HEK293 (cell line): Measurements from ENCODE around the gene PKN3.

Source experiments
- BCL11A ChIP-seq: fragments of 450-650 bp; formaldehyde crosslinking; IDR thresholded peaks from 2 replicates; pipeline ENCODE4 v1.5.1; 2016; ENCODE audit warnings: low read depth, missing biosample characterization, missing genetic modification characterization
- CTCF ChIP-seq: fragments of 450-650 bp; formaldehyde crosslinking; IDR thresholded peaks from 2 replicates; pipeline ENCODE4 v1.5.1; 2016; ENCODE audit warnings: missing biosample characterization, missing genetic modification characterization
- EGR2 ChIP-seq: fragments of 450-650 bp; formaldehyde crosslinking; IDR thresholded peaks from 2 replicates; pipeline ENCODE4 v1.5.1; 2016; ENCODE audit warnings: low read depth, missing biosample characterization, missing genetic modification characterization
- GFI1B ChIP-seq: fragments of 450-650 bp; formaldehyde crosslinking; IDR thresholded peaks from 2 replicates; pipeline ENCODE4 v1.5.1; 2016; ENCODE audit warnings: missing biosample characterization, missing genetic modification characterization
- KLF16 ChIP-seq: fragments of 450-650 bp; formaldehyde crosslinking; IDR thresholded peaks from 2 replicates; pipeline ENCODE4 v1.5.1; 2017; ENCODE audit warnings: missing biosample characterization, missing genetic modification characterization
- KLF7 ChIP-seq: fragments of 450-650 bp; formaldehyde crosslinking; IDR thresholded peaks from 2 replicates; pipeline ENCODE4 v1.5.1; 2016; ENCODE audit warnings: missing biosample characterization, missing genetic modification characterization, borderline replicate concordance
- MEIS1 ChIP-seq: sonication (generic); formaldehyde crosslinking; IDR thresholded peaks from 2 replicates; pipeline ENCODE4 v1.8.1; 2022; ENCODE audit warnings: missing genetic modification reagents, mild to moderate bottlenecking, borderline replicate concordance
- MYNN ChIP-seq: fragments of 450-650 bp; formaldehyde crosslinking; IDR thresholded peaks from 2 replicates; pipeline ENCODE4 v1.5.1; 2016; ENCODE audit warnings: missing biosample characterization, missing genetic modification characterization, borderline replicate concordance
- MZF1 ChIP-seq: fragments of 450-650 bp; formaldehyde crosslinking; IDR thresholded peaks from 2 replicates; pipeline ENCODE4 v1.5.1; 2017; ENCODE audit warnings: missing biosample characterization, missing genetic modification characterization, borderline replicate concordance
- OVOL3 ChIP-seq: fragments of 450-650 bp; formaldehyde crosslinking; IDR thresholded peaks from 2 replicates; pipeline ENCODE4 v1.5.1; 2016; ENCODE audit warnings: missing biosample characterization, missing genetic modification characterization
- PBX3 ChIP-seq: sonication (generic); formaldehyde crosslinking; IDR thresholded peaks from 2 replicates; pipeline ENCODE4 v1.8.1; 2022; ENCODE audit warnings: mild to moderate bottlenecking, moderate library complexity, missing genetic modification reagents
- SCRT1 ChIP-seq: fragments of 450-650 bp; formaldehyde crosslinking; IDR thresholded peaks from 2 replicates; pipeline ENCODE4 v1.5.1; 2016; ENCODE audit warnings: missing biosample characterization, missing genetic modification characterization, borderline replicate concordance
- TRIM28 ChIP-seq: IDR thresholded peaks from 2 replicates; pipeline ENCODE4 v1.6.1; 2011; ENCODE audit warnings: low read length, control low read depth, borderline replicate concordance
- WT1 ChIP-seq: fragments of 450-650 bp; formaldehyde crosslinking; IDR thresholded peaks from 2 replicates; pipeline ENCODE4 v1.5.1; 2016; ENCODE audit warnings: missing biosample characterization, missing genetic modification characterization
- ZBTB17 ChIP-seq: fragments of 450-650 bp; formaldehyde crosslinking; IDR thresholded peaks from 2 replicates; pipeline ENCODE4 v1.5.1; 2016; ENCODE audit warnings: missing biosample characterization, missing genetic modification characterization
- ZBTB20 ChIP-seq: fragments of 450-650 bp; formaldehyde crosslinking; IDR thresholded peaks from 2 replicates; pipeline ENCODE4 v1.5.1; 2016; ENCODE audit warnings: missing biosample characterization, missing genetic modification characterization
- ZBTB44 ChIP-seq: fragments of 450-650 bp; IDR thresholded peaks from 2 replicates; pipeline ENCODE4 v1.5.1; 2018; ENCODE audit warnings: missing biosample characterization, mild to moderate bottlenecking, missing genetic modification characterization
- ZNF132 ChIP-seq: fragments of 450-650 bp; formaldehyde crosslinking; IDR thresholded peaks from 2 replicates; pipeline ENCODE4 v1.5.1; 2017; ENCODE audit warnings: missing biosample characterization, missing genetic modification characterization, borderline replicate concordance
- ZNF146 ChIP-seq: fragments of 450-650 bp; formaldehyde crosslinking; IDR thresholded peaks from 2 replicates; pipeline ENCODE4 v1.5.1; 2016; ENCODE audit warnings: missing biosample characterization, missing genetic modification characterization
- ZNF16 ChIP-seq: fragments of 450-650 bp; formaldehyde crosslinking; IDR thresholded peaks from 2 replicates; pipeline ENCODE4 v1.5.1; 2016; ENCODE audit warnings: low read depth, missing biosample characterization, missing genetic modification characterization
- ZNF223 ChIP-seq: fragments of 450-650 bp; formaldehyde crosslinking; IDR thresholded peaks from 2 replicates; pipeline ENCODE4 v1.5.1; 2016; ENCODE audit warnings: missing biosample characterization, missing genetic modification characterization
- ZNF24 ChIP-seq: fragments of 450-650 bp; formaldehyde crosslinking; IDR thresholded peaks from 2 replicates; pipeline ENCODE4 v1.5.1; 2016; ENCODE audit warnings: missing biosample characterization, missing genetic modification characterization
- ZNF366 ChIP-seq: fragments of 450-650 bp; formaldehyde crosslinking; conservative IDR thresholded peaks from 2 replicates; pipeline ENCODE4 v1.5.1; 2016; ENCODE audit warnings: missing biosample characterization, missing genetic modification characterization
- ZNF501 ChIP-seq: fragments of 450-650 bp; formaldehyde crosslinking; IDR thresholded peaks from 2 replicates; pipeline ENCODE4 v1.5.1; 2016; ENCODE audit warnings: missing biosample characterization, missing genetic modification characterization
- ZNF549 ChIP-seq: fragments of 450-650 bp; IDR thresholded peaks from 2 replicates; pipeline ENCODE4 v1.5.1; 2018; ENCODE audit warnings: missing biosample characterization, missing genetic modification characterization, mild to moderate bottlenecking, inconsistent platforms, moderate library complexity
- ZNF610 ChIP-seq: fragments of 450-650 bp; formaldehyde crosslinking; IDR thresholded peaks from 2 replicates; pipeline ENCODE4 v1.5.1; 2016; ENCODE audit warnings: missing biosample characterization, missing genetic modification characterization, borderline replicate concordance
- ZNF626 ChIP-seq: fragments of 450-650 bp; sonication (Bioruptor Pico); formaldehyde crosslinking; IDR thresholded peaks from 2 replicates; pipeline ENCODE4 v1.5.1; 2018; ENCODE audit warnings: missing biosample characterization, missing genetic modification characterization, inconsistent platforms
- ZNF629 ChIP-seq: fragments of 450-650 bp; formaldehyde crosslinking; IDR thresholded peaks from 2 replicates; pipeline ENCODE4 v1.5.1; 2017; ENCODE audit warnings: missing biosample characterization, missing genetic modification characterization
- ZNF639 ChIP-seq: fragments of 450-650 bp; formaldehyde crosslinking; IDR thresholded peaks from 2 replicates; pipeline ENCODE4 v1.5.1; 2016; ENCODE audit warnings: missing biosample characterization, missing genetic modification characterization
- ZNF692 ChIP-seq: fragments of 450-650 bp; formaldehyde crosslinking; IDR thresholded peaks from 2 replicates; pipeline ENCODE4 v1.5.1; 2016; ENCODE audit warnings: missing biosample characterization, missing genetic modification characterization
- ZNF792 ChIP-seq: fragments of 450-650 bp; formaldehyde crosslinking; IDR thresholded peaks from 2 replicates; pipeline ENCODE4 v1.5.1; 2016; ENCODE audit warnings: missing biosample characterization, missing genetic modification characterization
- ZNF843 ChIP-seq: fragments of 450-650 bp; formaldehyde crosslinking; IDR thresholded peaks from 2 replicates; pipeline ENCODE4 v1.5.1; 2016; ENCODE audit warnings: missing biosample characterization, missing genetic modification characterization
- ZXDB ChIP-seq: fragments of 450-650 bp; formaldehyde crosslinking; IDR thresholded peaks from 2 replicates; pipeline ENCODE4 v1.5.1; 2016; ENCODE audit warnings: missing biosample characterization, missing genetic modification characterization

PKN3 gene

GRCh38 chr9:128656416-128657343 lies 45.6 kb upstream of the PKN3 start, which contains the start of gene DYNC2I2 (continued):
- TF ChIP-seq PBX3 (CRISPR knock-in tag) (0 out of 2 replicates have a peak, but pooled peaks have one; percentile 21), EGR2 (tag by site-specific recombination) (peak; percentile 70; the same call in 1 of the 2 replicates), ZNF610 (tag by site-specific recombination) (peak; percentile 93), SCRT1 (tag by site-specific recombination) (no peak), ZNF692 (tag by site-specific recombination) (peak; percentile 85; the same call in 1 of the 2 replicates), MYNN (tag by site-specific recombination) (peak; percentile 65; the same call in 1 of the 2 replicates), MZF1 (peak; percentile 64; the same call in 1 of the 2 replicates), ZNF639 (tag by site-specific recombination) (peak; percentile 95), CTCF (tag by site-specific recombination) (peak; percentile 43; the same call in 1 of the 2 replicates), ZNF366 (tag by site-specific recombination) (peak; percentile 86), ZNF223 (tag by site-specific recombination) (no peak), GFI1B (tag by site-specific recombination) (no peak), WT1 (tag by site-specific recombination) (peak; percentile 78), ZNF501 (tag by site-specific recombination) (peak; percentile 98), ZNF626 (no peak), KLF7 (tag by site-specific recombination) (peak; percentile 98), KLF16 (tag by site-specific recombination) (peak; percentile 97), ZNF843 (tag by site-specific recombination) (peak; percentile 77), ZNF16 (tag by site-specific recombination) (no peak), ZNF24 (tag by site-specific recombination) (peak; percentile 95), BCL11A (tag by site-specific recombination) (peak; percentile 74; the same call in 1 of the 2 replicates), OVOL3 (peak; percentile 99), ZNF146 (tag by site-specific recombination) (peak; percentile 62; the same call in 1 of the 2 replicates), ZBTB44 (peak; percentile 4; the same call in 1 of the 2 replicates), ZXDB (tag by site-specific recombination) (peak; percentile 99), ZBTB20 (tag by site-specific recombination) (peak; percentile 93), ZNF792 (tag by site-specific recombination) (0 out of 2 replicates have a peak, but pooled peaks have one; percentile 52), ZNF132 (tag by site-specific recombination) (no peak), ZBTB17 (tag by site-specific recombination) (peak; percentile 100), ZNF629 (peak; percentile 89), ZNF549 (tag by site-specific recombination) (no peak), TRIM28 (peak; percentile 23; the same call in 1 of the 2 replicates), MEIS1 (CRISPR knock-in tag) (no peak)
